Fibroblast of skin of left biceps (primary cell): Measurements from ENCODE around the gene ZNF48.
"Not testable (repeated sequence)": the region's sequence is repeated elsewhere in the genome, so short reads cannot be mapped to it uniquely, and the experiment has no call there.

Source experiments
- DNase-seq, 2 experiments: peaks; one replicate each; pipeline ENCODE4 v3.0.0-alpha.2; 2013; ENCODE audit warnings: low read depth in 2 of 2

ZNF48 gene

DNA sequence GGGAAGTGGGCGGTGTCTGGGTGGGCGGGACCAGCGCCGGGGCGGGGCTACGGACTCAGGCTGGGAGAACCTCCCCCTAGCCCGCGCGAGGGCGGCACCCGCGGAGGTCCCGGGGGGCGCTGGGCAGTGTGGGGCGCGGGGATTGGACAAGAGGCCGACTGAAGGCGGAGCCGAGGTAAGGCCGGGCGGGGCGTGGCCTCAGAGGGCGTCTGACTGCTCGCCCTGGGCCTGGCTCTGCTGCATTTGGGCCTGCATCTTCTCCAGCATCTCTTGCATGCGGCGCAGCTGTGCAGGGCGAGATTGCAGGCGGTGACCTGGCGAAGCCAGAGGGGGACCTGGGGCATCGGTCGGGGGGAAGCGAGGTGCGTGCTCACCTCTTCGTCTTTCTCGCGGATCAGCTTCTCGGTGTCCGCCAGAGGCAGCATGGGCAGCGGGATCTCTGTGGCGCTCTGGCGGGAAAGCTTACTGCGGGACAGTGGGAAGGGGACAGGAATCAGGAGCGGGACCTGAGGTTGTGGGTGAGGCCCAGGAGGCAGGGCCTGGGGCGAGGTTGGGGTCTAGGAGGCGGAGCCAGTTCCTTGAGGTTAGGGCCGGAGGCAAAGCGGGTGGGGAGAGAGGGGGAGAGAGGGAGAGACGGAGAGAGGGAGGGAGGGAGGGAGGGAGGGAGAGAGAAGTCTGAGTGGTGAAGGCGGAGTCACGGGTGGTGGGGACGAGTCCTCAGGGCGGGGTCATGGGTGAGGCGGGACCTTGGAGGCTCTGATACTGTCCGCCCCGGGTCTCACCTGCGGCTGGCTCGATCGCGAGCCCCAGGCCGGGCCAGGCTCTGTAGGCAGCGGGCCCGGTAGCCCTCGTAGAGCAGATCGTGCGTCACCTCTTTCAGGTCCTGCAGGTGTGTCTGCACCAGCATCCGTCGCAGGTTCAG, 16.7 kb upstream of the ZNF48 start:
- peak; percentile 94 to 95 for DNase-seq

- no peak for DNase-seq
These were observed 15.9 kb upstream of the ZNF48 start for GRCh38 chr16:30379158-30379783.

- no peak for DNase-seq
These were observed 15.0 kb upstream of the ZNF48 start for GRCh38 chr16:30380072-30380802.

- no peak for DNase-seq
These were observed 14.4 kb upstream of the ZNF48 start for GRCh38 chr16:30380803-30381208.

GRCh38 chr16:30381291-30382041, 13.8 kb upstream of the ZNF48 start:
- no peak for DNase-seq

DNA sequence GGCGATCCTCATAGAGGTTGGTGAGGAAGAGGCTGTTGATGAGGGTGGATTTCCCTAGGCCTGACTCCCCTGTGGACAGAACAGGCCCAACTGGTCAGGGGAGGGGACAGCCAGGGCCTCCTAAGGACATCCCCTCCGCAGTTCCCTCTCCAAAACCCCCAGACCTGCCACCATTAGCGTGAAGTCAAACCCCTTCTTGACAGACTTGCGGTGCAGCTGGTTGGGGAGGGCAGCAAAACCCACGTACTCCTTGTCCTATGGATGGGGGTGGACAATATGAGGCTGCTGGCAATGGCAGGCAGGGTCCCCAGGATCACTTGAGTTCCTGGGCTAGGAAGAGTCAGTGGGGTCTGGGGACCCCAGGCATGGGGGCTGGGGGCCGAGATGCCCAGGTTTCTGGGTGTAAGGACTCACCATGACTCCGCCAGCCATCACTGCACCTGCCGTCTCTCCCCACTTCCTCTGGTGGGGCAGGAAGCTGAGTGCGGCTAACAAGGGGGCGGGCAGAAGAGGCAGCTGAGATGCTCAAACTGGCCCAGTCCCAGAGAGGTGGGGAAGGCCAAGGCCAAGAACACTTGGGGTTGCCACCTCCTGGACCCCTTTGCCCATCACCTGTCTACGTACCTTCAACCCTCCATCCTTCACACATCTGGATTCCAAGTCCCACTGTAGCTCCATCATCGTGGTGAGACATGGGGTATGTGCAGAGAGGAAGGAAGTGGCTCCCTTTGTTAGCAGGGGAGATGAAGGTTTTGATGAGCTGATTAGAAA, 12.9 kb upstream of the ZNF48 start, which contains the start of gene SEPTIN1:
TSS of gene SEPTIN1 (minus strand) at position 451 of the 771 bp plus-strand sequence. CDS start at position 432, 19 bp downstream.
- DNase-seq = no peak

- no peak for DNase-seq
These were observed 11.7 kb upstream of the ZNF48 start for GRCh38 chr16:30383521-30383920.

DNA sequence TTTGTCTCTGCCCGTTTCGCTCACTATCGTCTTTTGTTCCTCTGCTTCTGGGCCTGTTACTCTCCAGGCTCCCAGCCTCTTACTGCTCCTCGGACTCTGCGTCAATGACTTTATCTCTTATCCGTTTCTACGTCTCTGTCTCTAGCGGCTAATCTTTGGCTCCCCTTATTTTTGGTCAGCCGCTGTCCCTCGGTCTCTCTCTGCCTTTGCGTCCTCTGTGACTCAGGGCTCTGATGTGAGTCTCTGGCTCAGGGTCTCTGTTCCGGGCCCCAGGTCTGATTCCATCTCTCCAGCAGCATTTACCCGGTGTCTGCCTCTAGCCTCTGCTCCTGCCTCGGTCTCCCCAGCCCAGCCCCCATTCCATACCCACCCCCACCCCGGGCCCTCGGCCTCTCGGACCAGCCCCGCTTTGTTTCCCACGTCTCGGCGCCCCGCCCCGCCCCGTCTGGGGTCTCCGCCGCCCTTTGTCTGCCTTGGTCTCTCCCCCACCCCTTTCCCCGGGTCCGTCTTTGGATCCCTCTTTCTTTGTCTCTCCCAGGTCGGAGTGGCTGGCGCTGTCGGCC, 547 bp upstream of the ZNF48 start:
- no peak for DNase-seq

- no peak for DNase-seq
These were observed 869 bp downstream of the ZNF48 start for GRCh38 chr16:30395992-30396585.

DNA sequence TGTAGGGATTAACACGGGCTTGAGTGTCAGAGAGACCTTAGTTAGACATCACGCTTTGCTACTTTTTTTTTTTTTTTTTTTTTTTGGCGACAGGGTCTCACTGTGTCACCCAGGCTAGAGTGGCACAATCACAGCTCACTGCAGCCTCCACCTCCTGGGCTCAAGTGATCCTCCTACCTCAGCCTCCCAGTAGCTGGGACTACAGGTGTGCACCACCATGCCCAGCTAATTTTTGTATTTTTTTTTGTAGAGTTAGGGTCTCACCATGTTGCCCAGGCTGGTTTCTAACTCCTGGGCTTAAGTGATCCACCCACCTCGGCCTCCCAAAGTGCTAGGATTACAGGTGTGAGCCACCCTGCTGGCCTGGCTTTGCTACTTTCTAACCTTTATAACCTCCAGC, 1.4 kb downstream of the ZNF48 start:
- not testable (repeated sequence) for DNase-seq

DNA sequence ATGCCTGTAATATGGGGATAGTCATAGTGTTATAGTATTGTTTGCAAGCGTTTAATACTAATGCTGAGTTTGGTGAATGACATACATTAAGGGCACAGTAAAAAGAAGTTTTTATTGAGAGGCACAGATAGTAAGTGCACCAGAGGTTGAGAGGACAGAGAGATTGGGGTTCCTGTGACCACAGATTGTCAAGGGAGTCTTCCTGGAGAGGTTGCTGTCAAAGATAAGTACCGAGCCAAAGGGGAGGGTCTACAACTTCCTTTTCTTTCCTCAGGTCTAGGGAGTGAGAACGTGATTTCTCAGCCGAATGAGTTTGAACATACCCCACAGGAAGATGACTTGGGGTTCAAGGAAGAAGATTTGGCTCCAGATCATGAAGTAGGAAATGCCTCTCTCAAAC, 1.8 kb downstream of the ZNF48 start:
- no peak for DNase-seq

DNA sequence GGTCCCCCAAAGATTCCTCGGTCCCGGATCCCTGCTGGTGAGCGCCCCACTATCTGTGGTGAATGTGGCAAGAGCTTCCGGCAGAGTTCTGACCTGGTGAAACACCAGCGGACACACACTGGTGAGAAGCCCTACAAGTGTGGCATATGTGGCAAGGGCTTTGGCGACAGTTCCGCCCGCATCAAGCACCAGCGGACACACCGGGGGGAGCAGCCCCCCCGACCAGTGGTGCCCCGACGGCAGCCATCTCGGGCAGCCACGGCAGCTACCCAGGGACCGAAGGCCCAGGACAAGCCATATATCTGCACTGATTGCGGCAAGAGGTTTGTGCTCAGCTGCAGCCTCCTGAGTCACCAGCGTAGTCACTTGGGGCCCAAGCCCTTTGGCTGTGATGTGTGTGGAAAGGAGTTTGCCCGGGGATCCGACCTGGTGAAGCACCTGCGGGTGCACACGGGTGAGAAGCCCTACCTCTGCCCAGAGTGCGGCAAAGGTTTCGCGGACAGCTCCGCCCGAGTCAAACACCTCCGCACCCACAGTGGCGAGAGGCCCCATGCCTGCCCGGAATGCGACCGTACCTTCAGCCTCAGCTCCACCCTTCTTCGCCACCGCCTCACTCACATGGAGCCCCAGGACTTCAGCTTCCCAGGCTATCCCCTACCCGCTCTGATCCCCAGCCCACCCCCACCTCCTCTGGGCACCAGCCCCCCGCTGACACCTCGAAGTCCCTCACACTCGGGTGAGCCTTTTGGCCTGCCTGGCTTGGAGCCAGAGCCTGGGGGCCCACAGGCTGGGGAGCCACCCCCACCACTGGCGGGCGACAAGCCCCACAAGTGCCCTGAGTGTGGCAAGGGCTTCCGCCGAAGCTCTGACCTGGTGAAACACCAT, 2.8 kb downstream of the ZNF48 start:
- no peak for DNase-seq

GRCh38 chr16:30398661-30399434, 3.6 kb downstream of the ZNF48 start:
- DNase-seq = no peak

DNA sequence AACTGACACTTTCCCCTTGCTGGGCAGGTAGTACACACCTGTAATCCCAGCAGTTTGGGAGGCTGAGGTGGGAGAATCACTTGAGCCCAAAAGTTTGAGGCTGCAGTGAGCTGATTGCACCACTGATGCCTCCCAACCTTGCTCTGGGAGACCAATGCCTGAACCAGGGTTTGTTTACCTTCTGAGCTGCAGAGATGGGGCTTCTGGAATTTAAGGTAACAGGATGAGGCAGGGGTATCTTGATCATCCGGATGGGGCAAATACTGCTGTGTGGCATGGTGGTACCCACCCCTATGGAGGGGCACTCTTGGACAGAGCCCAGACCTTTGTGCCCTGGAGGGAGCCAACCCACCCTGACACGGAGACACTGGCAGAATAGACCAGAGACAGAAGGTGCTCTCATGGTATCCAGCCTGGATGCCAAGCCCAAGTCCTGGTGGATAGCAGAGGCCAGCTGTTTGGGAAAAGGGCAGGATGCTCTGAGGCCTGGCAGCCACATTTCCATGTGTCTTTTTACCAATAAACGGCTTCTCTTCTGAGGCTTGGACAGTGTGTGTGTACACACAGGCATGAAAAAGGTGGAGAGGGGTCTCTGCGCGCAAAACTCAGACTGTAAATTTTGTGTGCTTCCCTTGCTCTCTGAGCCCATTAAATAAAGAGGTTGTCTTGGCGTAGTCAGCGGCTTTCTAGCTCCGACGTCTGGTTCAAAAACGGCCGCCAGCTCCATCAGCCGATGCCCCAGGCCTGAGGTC, 4.4 kb downstream of the ZNF48 start:
- no peak for DNase-seq

GRCh38 chr16:30401768-30402425, 6.7 kb downstream of the ZNF48 start:
- no peak for DNase-seq

DNA sequence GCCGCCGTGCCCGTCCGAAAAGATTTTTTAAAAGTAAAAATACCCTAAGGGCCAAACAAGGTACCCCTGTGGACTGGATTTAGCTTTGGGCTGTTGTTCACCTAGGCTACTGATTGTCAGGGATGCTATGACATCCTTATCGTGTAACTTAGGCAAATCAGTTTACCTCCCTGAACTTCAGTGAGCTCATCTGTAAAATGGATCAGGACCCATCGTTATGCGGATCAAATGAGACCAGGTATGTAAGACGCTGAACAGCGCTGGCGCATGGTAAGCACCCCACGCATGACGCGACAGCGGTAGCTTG, 11.5 kb downstream of the ZNF48 start:
- DNase-seq = no peak

- DNase-seq = peak; percentile 67 to 68
These were observed 12.0 kb downstream of the ZNF48 start, which contains the start of gene ZNF771 for GRCh38 chr16:30407102-30407803. TSS of gene ZNF771 (plus strand) at chr16:30407606. CDS start at chr16:30408054, 448 bp downstream.
